Stimulated activated CD8-positive, alpha-beta memory T cell treated with anti-CD3 and anti-CD28 coated beads, Interleukin-7, amount 100 ng/mL, for 1 hour (primary cell): ENCODE measurements around the gene AP2A2.

ENCODE experiments used
- DNase-seq, 2 donors: peaks; one replicate each; pipeline ENCODE4 v3.0.0-alpha.2; 2020; ENCODE audit warnings: low read depth in 2 of 2

AP2A2 gene

DNA sequence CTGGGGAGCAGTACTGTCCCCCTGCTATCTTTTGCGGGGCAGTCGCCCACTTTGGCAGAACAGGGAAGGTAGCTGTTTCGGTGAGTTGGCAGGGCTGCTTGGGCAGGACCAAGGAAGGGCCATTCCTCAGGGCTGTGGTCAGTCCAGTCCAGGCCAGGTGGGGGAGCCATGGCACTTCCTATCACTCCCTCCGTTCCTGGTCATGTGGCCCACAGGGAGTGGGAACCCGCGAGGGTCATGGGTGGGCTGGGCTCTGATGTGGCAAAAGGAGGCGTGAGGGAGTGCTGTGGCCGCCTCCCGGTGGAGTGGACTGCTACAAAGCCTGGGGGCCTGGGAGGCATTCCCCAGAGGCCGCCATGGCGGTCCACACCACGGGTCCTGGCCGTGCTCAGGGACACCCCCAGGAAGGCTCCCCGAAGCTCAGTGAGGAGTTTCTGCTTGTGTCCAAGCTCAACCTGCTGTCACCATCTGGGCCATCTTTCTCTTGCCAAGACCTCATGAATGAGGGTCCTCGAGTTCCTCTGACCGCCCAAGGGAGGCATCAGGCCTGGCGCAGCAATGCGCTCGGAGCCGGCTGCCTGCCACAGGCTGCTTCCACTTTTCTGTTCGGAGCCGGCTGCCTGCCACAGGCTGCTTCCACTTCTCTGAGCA, 27.0 kb upstream of the AP2A2 start:
- DNase-seq = no peak

GRCh38 chr11:899724-900123, 25.9 kb upstream of the AP2A2 start:
- no peak for DNase-seq

- no peak for DNase-seq
Observed at GRCh38 chr11:900545-900944, 25.1 kb upstream of the AP2A2 start.

GRCh38 chr11:901452-902061, 24.1 kb upstream of the AP2A2 start:
- DNase-seq = no peak

- no peak for DNase-seq
Observed at GRCh38 chr11:904380-904779, 21.3 kb upstream of the AP2A2 start.

DNA sequence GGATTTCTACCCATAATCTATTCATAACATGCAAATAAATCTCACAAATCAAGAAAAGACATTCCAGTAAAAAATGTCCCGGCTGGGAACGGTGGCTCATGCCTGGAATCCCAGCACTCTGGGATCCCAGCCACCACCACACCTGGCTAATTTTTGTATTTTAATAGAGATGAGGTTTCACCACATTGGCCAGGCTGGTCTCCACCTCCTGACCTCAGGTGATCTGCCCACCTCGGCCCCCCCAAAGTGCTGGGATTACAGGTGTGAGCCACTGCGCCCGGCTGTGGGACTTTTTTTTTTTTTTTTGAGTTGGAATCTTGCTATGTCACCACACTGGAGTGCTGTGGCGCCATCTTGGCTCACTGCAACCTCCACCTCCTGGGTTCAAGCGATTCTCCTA, 19.7 kb upstream of the AP2A2 start:
- no peak for DNase-seq

GRCh38 chr11:907668-908067, 18.0 kb upstream of the AP2A2 start:
- DNase-seq = no peak

GRCh38 chr11:908273-908672, 17.4 kb upstream of the AP2A2 start:
- DNase-seq = no peak

DNA sequence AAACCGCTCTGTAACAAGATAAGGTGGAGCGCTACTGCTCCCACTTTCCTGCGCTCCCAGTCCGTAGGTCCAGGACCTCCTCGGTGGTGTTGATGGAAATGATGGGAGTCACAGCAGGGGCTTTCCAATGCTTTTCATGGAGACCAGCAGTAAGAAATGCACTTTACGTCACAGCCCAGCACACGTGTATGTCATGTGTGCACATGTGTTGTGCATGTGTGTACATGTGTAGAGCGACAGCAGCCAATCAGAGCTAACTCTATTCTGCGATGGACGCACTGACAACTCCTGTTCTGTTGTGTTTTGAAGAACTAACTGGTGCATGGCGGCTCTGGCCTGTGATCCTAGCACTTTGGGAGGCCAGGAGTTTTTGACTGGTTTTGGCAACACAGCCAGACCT, 16.3 kb upstream of the AP2A2 start:
- no peak for DNase-seq

- no peak for DNase-seq
Observed at GRCh38 chr11:910044-910588, 15.6 kb upstream of the AP2A2 start.

DNA sequence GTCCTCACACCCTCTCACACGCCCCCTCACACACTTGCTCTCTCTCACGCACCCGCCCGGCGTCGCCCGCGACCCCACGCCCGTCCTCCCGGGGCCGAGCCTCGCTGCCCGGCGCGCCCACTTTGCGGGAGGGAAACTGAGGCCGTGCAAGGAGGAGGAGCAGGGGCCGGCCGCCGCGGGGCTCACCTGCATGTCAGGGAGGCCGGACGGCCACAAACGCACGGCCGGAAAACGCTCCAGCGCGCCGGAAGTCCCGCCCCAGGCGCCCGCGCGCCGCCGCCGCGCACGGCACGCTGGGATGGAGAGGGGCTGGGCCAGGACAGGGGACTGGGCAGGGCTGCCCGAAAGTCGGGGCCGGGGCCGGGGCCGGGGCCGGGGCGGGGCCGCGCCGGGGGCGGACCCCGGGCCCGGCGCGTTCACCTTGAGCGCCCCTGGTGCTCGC, 15.1 kb upstream of the AP2A2 start, which contains the start of gene CHID1:
TSS of gene CHID1 (minus strand) at position 222 of the 442 bp plus-strand sequence. CDS start 5,994 bp downstream, outside the sequence.
- peak; percentile 63 to 65 for DNase-seq

- DNase-seq = no peak
Observed at GRCh38 chr11:911031-911889, 14.4 kb upstream of the AP2A2 start.

DNA sequence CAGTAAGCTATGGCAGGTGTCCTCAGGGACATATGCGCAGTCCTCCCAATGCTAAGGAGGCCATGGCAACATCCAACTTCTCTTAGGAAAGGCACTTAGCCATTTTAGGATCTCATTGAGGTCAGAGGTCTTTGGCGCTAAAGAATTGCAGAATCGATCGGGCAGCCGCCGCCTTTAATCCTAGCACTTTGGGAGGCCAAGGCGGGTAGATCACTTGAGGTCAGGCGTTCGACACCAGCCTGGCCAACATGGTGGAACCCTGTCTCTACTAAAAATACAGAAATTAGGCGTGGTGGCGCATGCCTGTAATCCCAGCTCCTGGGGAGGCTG, 13.8 kb upstream of the AP2A2 start:
- DNase-seq = no peak

DNA sequence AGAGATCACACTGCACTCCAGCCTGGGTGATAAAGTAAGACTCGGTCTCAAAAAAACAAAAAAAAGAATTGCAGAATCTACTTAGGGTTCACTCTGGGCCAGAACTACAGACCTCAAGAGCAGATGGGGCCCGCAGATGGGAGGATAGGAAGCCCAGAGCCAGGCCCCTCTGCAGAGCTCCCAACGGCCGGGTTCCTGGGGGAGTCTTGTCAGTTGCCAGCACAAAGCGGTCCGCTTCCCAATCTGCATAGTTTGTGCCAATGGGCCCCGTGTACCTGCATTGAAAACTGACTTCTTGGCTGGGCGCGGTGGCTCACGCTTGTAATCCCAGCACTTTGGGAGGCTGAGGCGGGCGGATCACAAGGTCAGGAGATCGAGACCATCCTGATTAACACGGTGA, 13.4 kb upstream of the AP2A2 start:
- DNase-seq = no peak

- DNase-seq = no peak
Observed at GRCh38 chr11:913043-913442, 12.6 kb upstream of the AP2A2 start.

DNA sequence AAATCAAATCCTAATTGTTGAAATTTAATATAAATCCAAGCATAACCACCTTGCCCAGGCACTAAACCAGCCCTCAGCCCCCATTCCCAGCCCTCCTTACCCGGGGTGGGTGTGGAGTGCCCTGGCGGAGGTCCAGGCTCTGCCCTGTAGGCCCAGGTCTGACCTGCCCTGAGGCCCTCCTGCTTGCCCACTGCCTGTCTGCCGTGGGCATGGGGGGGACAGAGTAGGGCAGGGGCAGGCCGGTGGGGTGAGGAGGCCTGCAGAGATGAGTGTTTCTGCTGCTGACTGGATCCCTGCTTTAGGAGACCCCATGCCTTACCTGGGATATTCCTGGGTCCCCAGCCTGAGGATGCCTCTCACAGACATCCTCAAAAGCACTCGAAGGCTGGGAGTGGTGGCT, 11.5 kb upstream of the AP2A2 start:
- no peak for DNase-seq

DNA sequence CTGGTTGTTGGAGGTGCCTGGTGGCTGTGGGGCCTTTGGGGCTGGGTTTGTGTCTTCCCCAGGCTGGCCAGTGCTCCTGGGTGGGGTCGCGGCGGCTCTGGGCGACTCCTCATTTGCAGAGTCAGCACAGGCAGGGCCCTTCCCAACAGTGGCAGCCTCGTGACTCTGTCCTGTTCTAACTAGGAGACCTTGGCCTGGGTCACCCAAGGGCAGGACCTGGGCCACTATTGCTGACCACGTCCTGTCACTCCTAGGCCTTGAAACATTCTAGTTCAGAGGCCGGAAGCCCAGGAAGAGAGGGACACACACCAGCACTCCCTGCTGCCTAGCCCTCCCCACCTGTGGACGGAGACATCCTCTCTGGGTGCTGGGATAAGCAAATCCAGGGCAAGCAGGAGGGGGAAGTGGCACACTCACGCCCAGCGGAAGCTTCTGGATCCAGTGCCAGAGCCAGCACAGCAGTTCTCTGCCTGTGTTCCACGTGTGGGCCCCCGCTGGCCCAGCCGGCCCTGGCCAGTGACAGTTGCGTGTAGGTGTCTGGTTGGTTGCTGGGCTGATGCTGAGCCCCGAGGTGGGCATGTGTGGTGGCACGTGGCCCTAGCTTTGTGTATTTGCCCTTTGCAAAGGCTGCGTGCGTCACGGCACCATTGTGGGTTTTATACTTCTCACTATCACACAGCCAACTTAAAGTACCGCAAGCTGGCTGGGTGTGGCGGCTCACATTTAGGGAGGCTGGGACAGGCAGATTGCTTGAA, 10.7 kb upstream of the AP2A2 start:
- no peak for DNase-seq

GRCh38 chr11:917426-917825, 8.2 kb upstream of the AP2A2 start:
- DNase-seq = no peak

DNA sequence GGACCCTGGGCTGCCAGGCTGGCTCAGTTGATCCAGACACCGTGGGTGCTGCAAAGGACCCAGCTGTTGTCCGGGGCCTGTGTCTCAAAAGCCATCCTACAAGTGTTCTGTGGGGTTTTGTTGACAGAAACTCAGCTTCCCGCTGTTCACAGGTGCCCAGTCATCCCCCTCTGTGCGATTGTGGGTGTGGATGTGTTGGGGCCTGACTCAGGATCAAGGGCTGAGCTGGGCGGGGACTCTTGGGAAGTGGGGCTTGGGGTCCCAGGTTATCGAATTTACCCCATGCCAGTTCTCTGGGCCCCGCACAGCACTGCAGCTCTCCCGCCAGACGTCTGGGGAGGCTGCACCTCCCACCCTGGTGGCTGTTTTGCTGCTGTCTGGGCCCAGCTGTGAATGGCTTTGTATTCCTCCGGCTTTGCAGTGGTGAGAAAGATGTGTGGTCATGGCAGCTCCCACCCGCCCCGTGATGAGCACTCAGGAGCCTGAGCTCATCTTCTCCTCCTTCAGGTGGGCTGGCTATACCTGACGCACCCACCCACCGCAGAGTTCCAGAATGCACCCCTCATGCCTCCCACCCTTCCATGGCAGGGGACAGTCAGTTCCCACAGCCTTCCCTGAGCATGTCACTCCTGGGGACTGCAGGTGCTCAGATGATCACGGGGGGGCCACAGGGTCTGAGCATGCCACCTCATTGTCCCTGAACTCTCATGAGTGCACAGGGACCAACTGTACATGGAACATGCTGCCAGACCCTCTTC, 3.6 kb upstream of the AP2A2 start:
- DNase-seq = no peak

GRCh38 chr11:923691-924405, 1.8 kb upstream of the AP2A2 start:
- DNase-seq = no peak
